GM19468 (cell line): ENCODE measurements around the gene AMBP.

Experiments used
- ATAC-seq: cut with Tn5 transposase; IDR thresholded peaks from one replicate; pipeline ENCODE4 v1.9.1; 2021; ENCODE audit warnings: mild to moderate bottlenecking, moderate library complexity, moderate number of reproducible peaks; ENCODE audit not compliant: unreplicated experiment; ENCODE audit errors: extremely low read depth

AMBP gene

DNA sequence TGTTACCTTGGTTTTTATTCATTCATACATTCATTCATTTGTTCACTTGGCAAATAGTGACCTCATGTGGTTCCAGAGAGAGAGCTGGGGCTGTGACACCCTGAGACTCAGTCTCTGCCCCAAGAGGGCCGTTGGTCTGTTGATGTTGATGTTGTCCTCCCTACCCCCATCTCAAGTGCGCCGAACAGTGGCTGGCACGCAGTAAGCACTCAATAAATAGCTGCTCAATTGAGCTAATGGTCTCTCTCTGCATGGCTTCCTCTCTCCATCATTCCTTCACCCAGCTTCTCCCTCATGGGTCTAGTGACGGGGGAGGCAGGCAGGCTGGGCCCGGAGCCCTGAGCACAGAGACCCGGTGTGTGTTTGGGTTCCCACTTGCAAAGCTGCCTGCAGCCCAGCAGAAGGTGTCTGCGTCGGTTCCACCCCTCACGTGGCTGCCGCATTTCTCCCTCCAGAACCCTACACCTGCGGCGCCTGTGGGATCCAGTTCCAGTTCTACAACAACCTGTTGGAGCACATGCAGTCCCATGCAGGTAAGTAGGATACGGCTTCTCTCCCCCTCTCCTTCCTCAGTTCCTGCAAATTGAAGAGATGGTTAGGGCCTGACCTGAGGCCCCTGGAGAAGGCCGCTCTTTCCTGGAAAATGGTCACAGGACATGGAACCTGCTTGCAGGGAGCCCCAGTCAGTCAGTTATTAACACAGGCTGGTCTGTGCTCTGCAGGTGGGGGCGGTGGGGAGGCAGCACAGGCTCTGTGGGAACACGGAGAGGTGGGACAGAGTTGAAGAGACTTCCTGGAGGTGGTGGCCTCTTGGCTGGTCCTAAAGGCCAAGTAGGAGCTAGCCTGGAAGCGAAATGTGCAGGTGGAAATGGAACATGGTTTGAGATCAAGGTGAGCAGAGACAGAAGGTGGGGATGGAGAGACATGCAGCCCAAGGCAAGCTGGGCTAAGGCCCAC, 42.0 kb downstream of the AMBP start:
- ATAC-seq = no peak

DNA sequence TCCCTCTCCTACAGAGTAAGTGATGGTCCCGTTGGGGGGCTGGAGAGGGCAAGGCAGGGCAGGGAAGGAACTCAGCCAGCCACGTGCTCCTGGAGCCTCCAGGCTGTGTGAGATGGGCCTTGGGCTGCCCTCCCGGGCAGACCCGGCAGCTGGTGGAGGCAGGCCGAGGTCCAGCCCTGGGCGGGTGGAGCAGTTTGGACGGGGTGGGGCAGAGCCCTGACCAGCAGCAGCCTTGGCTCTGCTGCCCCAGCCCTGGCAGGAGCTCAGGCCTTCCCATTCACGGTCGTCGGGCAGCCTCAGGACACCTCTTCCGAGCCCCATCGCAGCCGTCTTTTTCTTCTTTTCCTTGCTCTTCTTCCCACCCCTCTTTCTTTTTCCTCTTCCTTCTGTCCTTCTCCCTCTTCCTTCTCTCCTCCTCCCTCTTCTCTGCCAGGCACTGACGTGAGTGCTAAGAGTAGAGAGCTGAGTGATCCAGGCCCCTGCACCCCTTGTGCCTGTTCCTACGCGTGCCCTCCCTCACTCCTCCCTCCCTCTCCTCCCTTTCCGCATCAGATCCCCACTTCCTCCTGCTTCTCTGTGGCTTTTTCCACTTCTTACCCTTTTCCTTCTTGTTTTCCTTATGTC, 42.8 kb downstream of the AMBP start:
- no peak for ATAC-seq

DNA sequence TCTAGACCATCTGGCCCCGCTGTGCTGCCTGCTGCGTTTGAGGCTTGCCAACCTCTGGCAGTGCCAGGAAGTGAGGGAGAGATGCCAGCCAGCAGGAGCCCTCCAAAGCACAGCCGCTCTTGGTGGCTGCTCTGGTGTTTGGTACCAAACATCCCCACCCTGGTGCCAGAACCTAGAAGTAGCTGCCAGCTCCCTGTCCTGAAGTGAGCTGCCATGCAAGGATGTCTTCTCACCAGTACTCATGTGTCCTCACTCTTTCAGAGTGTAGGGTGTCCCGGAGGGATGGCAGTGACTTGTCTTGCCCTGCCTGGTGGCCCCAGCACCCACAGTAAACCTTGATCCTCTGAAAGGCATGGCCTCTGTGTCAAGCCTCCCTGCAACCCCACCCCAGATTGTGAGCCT, 43.4 kb downstream of the AMBP start:
- ATAC-seq = no peak

DNA sequence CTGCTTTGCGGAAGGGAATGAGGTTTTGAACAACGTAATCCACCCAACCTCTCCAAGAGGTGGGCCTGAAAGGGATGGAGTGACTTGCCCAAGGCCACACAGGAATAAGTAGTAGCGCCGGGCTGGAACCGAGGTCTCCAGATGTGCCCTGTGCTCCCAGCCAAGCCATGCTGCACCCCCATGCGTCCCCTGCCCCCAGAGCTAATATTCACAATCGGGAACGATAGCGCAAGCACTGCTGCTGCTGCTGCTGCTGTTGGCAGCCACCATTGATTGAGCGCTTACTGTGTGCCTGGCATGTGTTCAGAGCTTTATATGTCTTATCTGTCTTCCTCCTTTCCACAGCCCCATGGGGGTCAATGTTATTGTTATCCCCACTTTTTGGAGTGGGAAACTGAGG, 43.9 kb downstream of the AMBP start:
- no peak for ATAC-seq

DNA sequence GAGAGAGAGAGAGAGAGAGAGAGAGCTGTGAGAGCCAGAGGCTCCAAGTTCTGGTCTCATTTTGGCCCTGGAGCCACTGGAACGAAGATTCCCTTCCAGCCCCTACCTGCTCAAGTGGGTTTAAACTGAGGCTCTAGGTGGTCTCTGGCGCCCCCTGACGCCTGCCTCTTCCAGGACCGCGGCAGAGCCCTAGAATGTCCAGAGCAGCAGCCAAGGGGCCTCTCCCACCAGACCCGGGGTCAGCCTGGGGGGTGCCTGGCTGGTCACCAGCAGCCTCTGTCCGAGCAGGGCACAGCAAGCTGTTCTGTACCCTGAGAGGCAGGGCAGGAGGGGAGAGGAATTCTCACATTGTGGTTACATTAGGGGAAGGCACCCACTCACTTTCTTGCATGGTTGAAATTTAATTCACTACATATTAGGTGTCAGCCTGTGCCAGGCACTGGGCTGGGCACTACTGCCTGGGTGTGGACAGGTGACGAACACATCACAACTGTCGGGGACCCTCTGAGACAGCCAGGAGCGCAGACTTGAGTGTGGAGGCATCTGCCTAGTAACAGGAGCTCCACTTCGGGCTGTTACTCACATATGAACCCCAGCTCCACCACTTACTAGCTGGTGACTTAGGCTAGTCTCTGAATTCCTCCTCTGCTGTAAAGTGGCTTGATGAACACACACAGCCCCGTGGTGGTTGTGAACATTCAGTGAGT, 44.5 kb downstream of the AMBP start:
- no peak for ATAC-seq

DNA sequence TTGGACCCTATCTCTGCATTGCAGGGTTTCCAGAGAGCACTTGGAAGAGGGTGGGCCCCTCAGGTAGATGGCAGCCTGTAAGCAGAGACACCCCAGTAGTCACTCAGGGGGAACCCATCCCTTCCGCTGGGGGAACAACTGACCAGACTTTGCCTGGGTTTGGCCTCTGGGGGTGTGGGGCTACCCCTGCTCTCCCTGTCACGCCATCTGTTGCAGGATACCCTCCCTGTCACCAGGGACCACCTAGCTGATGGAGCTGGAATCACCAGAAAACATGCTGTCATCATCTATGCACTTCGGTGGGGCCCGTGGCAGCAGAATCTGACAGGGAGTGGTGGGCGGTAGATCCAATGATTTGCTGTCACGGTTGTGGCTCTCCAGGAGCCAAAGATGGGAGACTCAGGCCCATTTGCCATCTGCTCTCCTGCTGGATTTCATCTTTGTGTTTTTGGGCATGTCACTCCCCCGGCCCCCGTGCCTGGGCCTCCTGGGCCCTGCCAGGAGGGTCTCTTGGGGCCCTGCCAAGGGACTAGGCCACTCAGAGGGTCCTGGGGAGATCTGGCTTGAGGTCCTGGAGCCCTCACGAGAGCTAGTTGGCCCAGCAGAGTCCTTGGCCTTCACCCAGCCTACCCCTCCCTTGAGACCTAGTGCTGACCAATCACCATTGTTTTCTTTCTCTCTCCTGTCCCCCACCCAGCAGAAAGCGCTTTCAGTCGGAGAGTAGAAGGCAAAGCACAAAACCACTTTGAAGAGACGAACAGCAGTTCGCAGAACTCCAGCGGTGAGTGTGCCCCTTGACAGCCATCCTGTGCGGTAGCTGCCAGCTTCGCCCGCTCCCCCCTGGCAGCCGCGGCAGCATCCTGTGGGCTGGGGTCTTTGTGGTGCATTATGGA, 45.9 kb downstream of the AMBP start:
- ATAC-seq = no peak

DNA sequence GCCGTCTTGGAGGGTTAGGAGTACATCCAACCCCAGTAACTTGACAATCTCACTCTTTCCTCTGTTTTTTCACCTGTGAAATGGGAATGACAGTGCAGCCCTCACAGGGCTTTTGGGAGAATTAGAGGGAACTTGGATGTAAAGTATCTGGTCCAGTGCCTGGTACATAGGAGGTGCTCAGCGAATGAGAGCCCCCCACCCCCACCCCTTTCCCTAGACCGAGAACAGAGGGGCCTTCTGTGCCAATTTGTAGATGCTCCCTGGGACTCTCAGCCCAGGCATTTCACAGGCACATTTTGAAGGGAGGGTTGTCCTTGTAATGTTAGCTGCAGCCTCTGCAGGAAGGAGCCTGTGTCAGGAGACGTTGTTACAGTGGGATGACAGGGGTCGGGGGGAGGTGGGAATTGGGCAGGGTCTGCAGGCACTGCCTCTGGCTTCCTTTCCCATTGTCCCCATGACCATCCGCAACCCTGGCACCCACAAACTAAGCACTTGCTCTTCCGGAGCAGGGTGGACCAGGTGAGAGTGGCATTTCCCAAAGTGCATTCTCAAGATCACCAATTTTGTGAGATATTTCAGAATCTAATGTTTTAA, 47.0 kb downstream of the AMBP start:
- ATAC-seq = no peak

DNA sequence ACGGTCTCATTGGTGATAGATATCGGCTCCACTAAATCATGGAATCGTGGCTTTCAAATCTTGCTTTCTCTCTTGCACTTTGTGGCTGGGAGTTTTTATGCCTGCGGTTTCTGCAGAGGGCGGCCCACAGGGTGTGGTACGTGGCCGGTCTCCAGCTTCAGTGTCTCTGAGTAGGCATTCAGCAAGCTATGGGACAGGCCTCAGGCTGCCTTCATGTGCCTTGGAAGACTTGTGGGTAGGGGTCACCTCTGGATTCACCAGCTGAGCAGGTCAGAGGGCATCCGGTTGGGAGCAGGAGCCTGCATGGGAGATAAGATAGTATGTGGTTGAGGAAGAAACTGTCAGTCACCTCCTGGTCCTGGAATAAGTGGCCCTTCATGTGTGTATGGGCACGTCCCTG, 47.7 kb downstream of the AMBP start:
- no peak for ATAC-seq

DNA sequence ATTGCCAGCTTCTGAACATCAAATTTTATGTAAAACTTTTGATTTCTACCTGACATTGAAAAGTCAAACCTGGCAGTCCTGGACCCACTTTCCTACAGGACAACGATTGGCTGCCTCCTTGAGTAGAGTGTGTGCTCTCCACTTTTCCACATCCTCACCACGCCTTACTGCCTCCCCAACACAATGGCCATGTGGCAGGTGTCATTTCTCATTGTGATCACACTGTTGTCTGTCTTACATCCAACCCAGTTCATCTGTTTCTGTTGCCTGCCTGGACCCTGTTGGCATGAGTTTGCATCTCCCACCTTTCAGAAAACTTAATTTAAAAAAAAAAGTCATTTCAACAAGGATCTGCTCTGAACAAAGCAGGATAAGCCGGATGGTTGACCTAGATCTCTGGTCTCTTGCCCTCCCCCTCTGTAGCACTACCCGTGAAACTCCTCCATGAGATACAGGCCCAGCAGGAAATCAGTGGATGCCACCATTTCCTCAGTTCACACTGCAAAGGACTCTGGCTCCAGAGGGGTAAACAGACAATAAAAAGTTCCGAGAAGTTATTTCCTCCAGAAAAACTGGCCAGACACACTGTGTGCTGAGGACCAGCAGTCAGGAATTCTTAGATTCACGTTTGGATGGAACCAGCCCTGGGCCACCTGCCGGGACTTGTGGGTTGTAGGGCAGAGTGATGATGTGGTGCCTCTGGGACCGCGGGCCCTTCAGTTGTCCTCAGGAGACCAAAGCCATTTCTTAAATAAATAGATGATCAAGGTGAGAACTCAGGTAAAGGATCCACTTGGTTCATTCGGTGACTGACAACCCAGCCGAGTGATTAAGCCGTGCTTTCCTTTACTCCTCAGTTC, 48.6 kb downstream of the AMBP start:
- no peak for ATAC-seq

DNA sequence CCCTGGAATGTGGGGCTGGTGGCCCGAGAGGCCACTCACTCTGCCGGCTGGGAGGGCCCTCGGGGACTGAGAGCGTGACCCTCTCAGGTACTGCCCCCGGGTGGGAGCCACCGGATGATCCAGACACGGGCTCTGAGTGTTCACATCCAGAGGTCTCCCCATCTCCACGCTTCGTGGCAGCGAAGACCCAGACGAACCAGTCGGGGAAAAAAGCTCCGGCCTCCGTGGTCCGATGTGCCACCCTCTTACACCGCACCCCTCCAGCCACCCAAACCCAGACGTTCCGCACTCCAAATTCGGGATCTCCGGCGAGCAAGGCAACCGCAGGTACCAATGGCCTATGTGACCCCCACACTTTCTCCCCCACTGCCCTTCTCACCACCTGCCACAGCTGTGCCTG, 49.5 kb downstream of the AMBP start:
- no peak for ATAC-seq

DNA sequence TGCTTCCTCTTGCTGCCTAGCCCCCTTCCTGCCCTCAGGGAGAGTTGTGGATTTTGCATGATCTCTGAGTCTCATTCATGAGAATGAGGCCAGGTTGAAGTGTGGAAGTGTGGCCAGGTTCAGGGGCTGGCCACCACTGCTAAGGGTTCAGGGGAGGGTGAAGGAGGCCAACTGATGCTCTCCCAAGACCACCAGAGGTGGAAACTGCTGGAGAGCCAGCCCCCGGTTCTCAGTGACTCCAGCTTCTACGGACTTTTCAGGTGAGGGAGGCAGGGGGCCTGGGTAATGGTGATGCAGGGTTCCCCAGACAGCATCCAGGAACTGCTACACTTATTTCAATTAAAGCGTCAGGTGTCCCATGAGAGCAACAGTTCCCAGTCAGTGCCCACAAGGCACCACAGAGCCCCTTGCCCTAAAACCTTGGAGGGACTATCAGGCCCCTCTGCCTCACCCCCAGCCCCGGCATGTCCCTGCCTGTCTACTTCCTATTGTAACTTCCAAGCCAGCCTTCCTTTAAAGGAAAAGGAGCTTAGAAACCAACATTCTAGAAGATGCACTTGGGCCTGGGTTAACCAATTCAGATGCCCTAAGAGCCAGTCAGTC, 50.1 kb downstream of the AMBP start:
- no peak for ATAC-seq

DNA sequence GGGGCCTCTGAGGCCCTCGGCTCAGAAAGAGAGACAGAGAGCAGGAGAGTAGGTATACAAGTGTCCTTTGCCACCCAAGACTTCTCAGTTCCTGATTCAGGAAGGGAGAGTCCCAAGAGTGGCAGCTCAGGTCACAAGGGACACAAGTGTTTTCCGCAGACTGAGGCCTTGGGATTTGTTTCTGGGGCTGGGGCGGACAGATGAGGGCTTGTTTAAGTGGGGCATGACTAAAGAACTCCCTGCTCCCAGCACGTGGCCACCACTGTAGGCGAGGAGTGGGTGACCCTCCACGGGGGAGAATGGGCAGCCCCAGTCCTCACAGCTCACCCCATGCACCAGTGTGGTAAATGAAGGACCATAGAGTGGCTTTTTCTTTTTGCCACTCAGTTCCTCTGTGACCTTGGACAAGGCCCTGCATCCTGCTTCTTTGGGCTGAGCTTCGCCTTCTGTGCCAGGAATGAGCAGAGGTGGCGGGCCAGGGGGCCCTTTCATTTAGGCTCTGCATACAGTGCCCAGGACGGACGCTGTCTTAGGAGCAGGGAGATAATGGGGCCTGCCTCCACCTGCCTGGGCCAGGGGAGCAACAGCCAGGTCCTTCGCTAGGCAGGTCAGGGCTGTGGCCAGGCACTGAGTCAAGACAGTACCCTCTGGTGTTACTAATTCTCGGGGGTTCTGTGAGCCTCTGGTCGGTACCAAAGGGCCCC, 50.8 kb downstream of the AMBP start:
- ATAC-seq = no peak

DNA sequence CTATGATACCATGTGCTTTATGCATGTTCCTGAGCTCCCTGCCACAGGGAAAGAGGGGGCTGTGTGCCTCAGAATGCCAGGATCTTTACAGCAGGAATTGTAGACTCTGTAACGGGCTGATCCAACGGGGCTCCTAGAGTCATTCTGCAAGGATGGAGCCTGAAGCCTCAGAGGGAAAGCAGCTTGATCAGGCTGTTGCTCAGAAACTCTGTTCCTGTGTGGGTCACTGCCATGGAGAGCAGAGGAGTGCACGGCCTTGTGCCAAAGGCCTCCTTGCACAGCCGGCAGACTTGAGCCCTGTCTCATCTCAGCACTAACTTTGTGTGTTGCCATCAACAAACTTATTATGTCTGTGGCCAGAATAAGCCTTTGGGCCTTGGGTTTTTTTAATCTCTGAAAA, 51.8 kb downstream of the AMBP start:
- ATAC-seq = no peak

DNA sequence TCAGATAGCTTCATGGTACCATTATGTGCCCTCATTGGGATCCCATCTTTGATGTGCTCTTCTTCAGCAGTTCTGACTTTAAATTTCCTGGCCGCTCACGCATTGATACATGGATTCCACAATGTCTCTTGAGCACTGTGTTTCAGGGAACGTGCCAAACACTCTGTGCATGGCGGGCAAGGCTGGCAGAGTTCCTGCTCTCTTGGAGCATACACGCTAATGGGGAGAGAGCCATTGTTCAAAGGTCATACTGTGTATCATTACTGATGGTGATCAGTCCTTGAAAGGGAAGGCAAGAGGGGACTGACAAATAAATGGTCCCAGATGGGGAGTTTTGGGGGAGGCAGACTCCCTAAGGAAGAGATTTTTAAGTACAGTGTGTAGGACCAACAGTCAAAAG, 52.3 kb downstream of the AMBP start:
- no peak for ATAC-seq

DNA sequence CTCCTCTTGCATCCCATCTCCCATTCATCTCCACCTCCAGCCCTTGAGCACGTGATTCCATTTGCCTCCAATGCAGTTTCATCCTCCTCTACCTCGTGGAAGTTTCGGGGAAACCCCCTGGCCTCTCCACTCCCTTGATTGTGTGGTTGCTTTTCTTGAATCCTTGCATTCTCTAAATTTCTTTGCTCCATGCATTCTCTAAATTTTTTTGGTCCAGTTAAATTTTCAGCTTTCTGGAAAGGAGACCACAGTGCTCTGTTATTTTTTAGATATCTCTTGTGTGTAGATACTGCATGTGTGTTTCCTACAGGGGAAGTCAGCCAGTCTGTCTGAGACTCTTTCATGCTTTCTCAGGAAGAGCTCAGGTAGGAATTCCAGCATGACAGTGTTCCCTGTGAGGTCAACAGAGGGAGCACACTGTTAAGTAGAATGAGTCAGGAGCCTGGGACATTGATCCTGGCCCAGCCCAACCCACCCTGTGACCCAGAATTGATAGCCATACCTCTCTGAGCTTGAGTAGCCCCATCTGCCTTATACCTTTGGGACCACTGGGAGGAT, 52.8 kb downstream of the AMBP start:
- ATAC-seq = no peak

DNA sequence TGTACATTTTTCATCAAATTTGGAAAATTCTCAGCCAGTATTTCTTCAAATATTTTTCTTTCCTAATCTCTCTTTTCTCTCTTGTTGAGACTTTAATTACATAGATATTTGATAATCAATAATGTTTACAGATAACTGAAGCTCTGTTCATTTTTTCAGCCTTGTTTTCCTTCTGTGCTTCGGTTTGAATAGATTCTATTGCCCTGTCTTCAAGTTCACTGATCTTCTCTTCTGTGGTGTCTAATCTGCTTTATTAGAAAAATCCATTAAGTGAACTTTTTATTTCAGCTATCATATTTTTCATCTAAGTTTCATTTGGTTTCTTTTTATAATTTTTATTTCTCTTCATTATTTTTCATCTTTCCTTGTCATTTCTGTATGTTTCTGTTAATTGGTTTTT, 54.1 kb downstream of the AMBP start:
- ATAC-seq = no peak

DNA sequence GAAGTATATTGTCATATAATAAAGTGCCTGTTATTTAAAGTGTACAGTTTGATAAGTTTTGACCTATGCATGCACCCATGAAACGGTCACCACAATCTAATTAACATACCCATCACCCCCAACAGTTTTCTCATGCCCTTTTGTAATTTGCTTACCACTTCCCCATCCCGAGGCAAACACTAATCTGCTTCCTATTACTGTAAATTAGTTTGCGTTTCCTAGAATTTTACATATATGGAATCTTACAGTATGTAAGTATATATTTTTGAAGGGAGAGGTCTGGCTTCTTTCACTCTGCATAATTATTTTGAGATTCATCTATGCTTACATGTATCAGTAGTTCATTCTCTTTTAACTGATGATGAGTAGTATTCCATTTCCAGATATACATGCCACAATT, 56.5 kb downstream of the AMBP start:
- ATAC-seq = no peak
